Thymus (tissue), 11 donors: ENCODE results near the gene RPRD1A. TPM values are rescaled to one million over a fixed set of nuclear protein-coding genes. Genes with fewer than 3 reads are reported as not detected.
A peak's percentile ranks its signal among the peaks of the same experiment; 100 is the strongest.

ENCODE experiments used
- DNase-seq, 9 donors: peaks; one replicate each; pipeline ENCODE4 v3.0.0-alpha.2; 2013; ENCODE audit warnings: low spot score in 9 of 9, low read depth in 6 of 9, missing footprints in 1 of 9
- H3K27ac ChIP-seq, 2 donors: one replicate each; pipeline ENCODE4 v1.5.1; 2013; ENCODE audit warnings: control low read depth in 1 of 2, low read depth in 1 of 2, low read length in 1 of 2, mild to moderate bottlenecking in 1 of 2, moderate library complexity in 1 of 2
- H3K27me3 ChIP-seq, 2 donors: one replicate each; pipeline ENCODE4 v1.5.1; 2013; ENCODE audit warnings: low read length in 1 of 2; ENCODE audit not compliant: control insufficient read depth in 2 of 2, insufficient read depth in 1 of 2
- H3K36me3 ChIP-seq, 2 donors: one replicate each; pipeline ENCODE4 v1.5.1; 2013; ENCODE audit warnings: low read length in 1 of 2, mild to moderate bottlenecking in 1 of 2, moderate library complexity in 1 of 2; ENCODE audit not compliant: control insufficient read depth in 2 of 2, insufficient read depth in 2 of 2
- H3K4me1 ChIP-seq, 2 donors: one replicate each; pipeline ENCODE4 v1.5.1; 2013; ENCODE audit warnings: low read length in 2 of 2; ENCODE audit not compliant: control insufficient read depth in 2 of 2, insufficient read depth in 2 of 2
- H3K4me3 ChIP-seq, 2 donors: one replicate each; pipeline ENCODE4 v1.5.1; 2013; ENCODE audit warnings: low read length in 2 of 2, control low read depth in 1 of 2, mild to moderate bottlenecking in 1 of 2
- H3K9me3 ChIP-seq, 2 donors: one replicate each; pipeline ENCODE4 v1.5.1; 2013; ENCODE audit warnings: low read length in 1 of 2, mild to moderate bottlenecking in 1 of 2; ENCODE audit not compliant: control insufficient read depth in 2 of 2, insufficient read depth in 1 of 2
- WGBS: extraction: QIAGEN DNeasy Blood & Tissue Kit; methylation state at CpG from one replicate; pipeline ENCODE4 v1.1.7; 2013; 5-methylcytosine and 5-hydroxymethylcytosine counted together
- polyA plus RNA-seq: library from polyadenylated mRNA; stranded (reverse); fragments of 200-250 nt; gene quantifications from one replicate; pipeline ENCODE4 v1.2.3, GENCODE V29; 2013
- total RNA-seq: library from RNA; stranded (reverse); fragments of 120-200 nt; gene quantifications from one replicate; pipeline ENCODE4 v1.2.4, GENCODE V29; 2013
- donor health status: healthy.

RPRD1A gene
- total and polyA plus RNA-seq, 2 donors = 26.6 to 34.1 TPM

DNA sequence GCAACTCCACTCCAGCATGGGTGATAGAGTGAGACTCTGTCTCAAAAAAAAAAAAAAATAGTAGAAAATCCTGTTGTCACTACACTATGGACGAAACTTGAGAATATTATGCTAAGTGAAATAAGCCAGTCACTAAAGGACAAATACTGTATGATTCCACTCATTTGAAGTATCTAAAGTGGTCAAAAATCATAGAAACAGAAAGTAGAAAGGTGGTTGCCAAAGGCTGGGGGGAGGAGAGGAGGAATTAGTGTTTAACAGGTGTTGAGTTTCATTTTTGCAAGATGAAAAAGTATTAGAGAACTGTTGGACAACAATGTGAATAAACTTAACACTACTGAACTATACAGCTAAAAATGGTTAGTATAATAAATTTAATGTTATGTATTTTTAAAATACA lies 113.7 kb downstream of the RPRD1A start:
- Histone ChIP-seq H3K9me3 (peaks cover 0 to 5% of the 10 kb centered on the region in 2 donors), H3K4me1 (peaks cover 0 to 7% of the 10 kb centered on the region in 2 donors), H3K4me3 (no peak overlapping the region), H3K27ac (no peak overlapping the region), H3K36me3 (no peaks in the 10 kb centered on the region), H3K27me3 (peaks cover 6 to 16% of the 10 kb centered on the region in 2 donors)
- 84% methylated on average over 1 of the region's 1 CpG for WGBS
- no peak for DNase-seq

DNA sequence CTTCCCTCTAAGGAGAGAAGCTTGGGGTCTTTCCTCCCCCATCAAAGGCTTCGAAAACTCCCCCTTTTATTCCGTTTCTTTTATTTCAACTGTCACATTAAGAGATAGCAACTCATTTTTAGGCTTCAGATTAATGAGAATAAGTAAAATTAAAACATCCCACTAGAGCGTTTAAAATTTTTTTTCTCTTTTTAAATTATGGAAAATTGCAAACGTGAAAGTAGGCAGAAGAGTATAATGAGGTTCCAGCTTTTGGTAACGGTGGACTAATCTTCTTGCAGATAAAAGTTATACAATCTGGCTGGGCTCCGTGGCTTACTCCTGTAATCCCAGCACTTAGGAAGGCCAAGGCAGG lies 116.8 kb downstream of the RPRD1A start:
- H3K4me3 ChIP-seq = no peak overlapping the region
- no peak overlapping the region for H3K27ac ChIP-seq
- H3K36me3 ChIP-seq = no peaks in the 10 kb centered on the region
- peaks cover 6 to 24% of the 10 kb centered on the region in 2 donors for H3K27me3 ChIP-seq
- peaks cover 0 to 5% of the 10 kb centered on the region in 2 donors for H3K9me3 ChIP-seq
- WGBS = 25% methylated on average over 6 of the region's 6 CpGs
- no peak for DNase-seq
- peaks cover 0 to 7% of the 10 kb centered on the region in 2 donors for H3K4me1 ChIP-seq

DNA sequence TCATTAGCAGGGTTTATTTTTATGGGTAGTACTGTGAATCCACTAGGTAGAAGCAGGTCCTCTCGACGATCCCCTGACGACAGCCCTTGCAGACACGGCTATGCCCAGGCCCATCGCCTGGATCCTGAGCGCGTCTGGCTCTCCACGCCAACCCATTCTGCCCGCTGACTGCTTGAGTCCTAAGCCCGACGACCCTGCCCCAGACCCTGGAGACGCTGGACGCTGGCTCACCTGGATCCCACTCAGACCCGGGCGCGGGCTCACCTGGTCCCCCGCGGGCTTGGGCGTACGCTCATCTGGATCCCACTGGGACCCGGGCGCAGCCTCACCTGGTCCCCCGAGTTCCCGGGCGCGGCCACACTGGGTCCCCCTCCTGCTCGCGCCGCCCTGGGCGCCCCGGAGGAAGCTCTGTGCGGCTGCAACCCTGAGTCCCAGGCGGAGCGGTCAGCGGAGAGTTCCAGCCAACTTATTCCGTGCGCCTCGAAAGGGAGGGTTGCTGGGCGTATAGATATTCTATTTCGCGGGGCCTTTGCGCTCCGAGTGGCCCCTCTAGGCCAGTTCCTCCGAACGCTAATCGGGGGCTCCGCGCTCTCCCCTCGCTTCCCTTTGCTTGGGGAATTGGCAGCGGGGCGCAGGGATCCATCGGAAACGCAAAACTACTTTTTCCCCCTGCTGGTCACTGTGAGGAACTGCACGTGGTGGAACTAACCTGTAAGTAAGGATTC lies 117.3 kb downstream of the RPRD1A start:
- DNase-seq = peak in 8 of 9 donors; percentile 34 to 82 (median 62)
- H3K9me3 ChIP-seq = peaks cover 0 to 5% of the 10 kb centered on the region in 2 donors
- peak overlapping the region; percentile 46 to 49 for H3K4me3 ChIP-seq
- H3K4me1 ChIP-seq = peaks cover 0 to 7% of the 10 kb centered on the region in 2 donors
- 13% methylated on average over 54 of the region's 54 CpGs for WGBS
- peaks cover 6 to 24% of the 10 kb centered on the region in 2 donors for H3K27me3 ChIP-seq
- no peaks in the 10 kb centered on the region for H3K36me3 ChIP-seq
- no peak overlapping the region for H3K27ac ChIP-seq

DNA sequence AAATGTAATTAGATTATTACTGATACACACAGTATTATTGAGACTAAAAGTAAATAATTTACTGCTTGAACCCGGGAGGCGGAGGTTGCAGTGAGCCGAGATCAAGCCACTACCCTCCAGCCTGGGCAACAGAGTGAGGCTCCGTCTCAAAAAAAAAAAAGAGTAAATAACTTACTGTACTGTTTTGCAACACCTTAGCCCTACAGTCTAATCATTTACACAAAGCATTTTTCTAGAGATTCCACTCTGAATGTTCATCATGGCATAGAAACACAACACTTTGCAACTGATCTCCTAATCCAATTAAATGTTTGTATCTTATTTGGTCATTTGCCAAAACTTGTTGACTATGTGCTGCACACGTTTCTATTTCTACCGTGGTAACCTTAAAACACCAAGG lies 118.3 kb downstream of the RPRD1A start:
- H3K27me3 ChIP-seq = peaks cover 6 to 24% of the 10 kb centered on the region in 2 donors
- no peaks in the 10 kb centered on the region for H3K36me3 ChIP-seq
- no peak for DNase-seq
- no peak overlapping the region for H3K4me3 ChIP-seq
- H3K9me3 ChIP-seq = peaks cover 0 to 5% of the 10 kb centered on the region in 2 donors
- H3K4me1 ChIP-seq = peaks cover 0 to 7% of the 10 kb centered on the region in 2 donors
- WGBS = 94% methylated on average over 6 of the region's 6 CpGs
- no peak overlapping the region for H3K27ac ChIP-seq

DNA sequence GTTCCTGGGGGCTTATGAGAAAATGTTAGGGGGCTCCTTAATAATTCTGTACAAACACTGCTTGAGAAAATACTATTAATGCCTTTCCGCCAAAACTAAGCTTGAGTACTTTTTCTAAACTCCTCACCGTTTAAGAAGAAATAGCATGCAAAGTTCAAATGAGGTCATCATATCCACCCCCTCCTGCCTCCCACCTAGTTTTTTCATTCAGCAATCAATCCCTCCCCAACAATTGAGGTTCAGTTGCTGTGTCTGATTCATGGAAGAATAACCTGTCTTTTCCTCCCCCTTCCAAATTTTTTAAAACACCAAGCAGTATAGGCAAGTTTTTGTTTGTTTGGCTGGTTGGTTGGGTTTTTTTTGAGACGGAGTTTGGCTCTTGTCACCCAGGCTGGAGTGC lies 119.3 kb downstream of the RPRD1A start:
- H3K36me3 ChIP-seq = no peaks in the 10 kb centered on the region
- H3K27ac ChIP-seq = no peak overlapping the region
- peaks cover 6 to 24% of the 10 kb centered on the region in 2 donors for H3K27me3 ChIP-seq
- WGBS = 93% methylated on average over 3 of the region's 3 CpGs
- no peak for DNase-seq
- no peak overlapping the region for H3K4me3 ChIP-seq
- peaks cover 0 to 5% of the 10 kb centered on the region in 2 donors for H3K9me3 ChIP-seq
- H3K4me1 ChIP-seq = peaks cover 0 to 7% of the 10 kb centered on the region in 2 donors

DNA sequence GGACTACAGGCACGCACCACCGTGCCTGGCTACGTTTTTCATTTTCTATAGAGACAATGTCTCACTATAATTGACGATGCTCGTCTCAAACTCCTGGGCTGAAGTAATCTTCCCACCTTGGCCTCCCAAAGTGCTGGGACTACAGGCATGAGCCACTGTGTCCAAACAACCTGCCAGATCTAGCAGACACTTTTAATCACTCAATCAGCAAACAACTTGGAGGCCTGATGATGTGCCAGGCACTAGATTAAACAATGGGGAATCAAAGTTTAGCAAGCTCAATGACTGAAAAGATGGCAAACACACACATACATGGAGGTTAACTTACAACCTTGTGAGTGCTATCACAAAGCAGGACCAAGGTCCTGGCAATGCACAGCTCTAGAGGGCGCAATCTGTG lies 124.7 kb downstream of the RPRD1A start:
- Histone ChIP-seq H3K27me3 (peaks cover 0 to 4% of the 10 kb centered on the region in 2 donors), H3K4me1 (no peaks in the 10 kb centered on the region), H3K27ac (no peak overlapping the region), H3K36me3 (no peaks in the 10 kb centered on the region), H3K4me3 (no peak overlapping the region), H3K9me3 (no peaks in the 10 kb centered on the region)
- DNase-seq = no peak
- WGBS = 97% methylated on average over 6 of the region's 6 CpGs

DNA sequence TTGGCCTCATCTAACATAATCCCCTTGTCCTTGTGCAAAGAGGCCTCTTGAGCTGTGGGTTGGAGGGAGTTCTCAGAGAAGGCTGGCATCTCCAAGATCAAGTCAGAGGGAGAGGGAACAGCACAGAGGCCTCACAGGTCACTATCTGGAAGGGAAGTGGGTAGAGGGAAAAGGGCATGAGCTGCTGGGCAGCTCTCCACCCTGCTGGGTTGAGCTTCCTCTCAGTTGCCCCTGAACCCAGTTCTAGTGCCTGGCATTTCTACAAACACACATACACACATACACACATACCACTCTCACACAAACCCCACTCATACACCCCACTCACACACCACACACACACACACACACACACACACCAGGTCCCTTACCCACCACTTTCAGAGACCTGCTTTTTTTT lies 125.2 kb downstream of the RPRD1A start:
- no peak overlapping the region for H3K4me3 ChIP-seq
- H3K9me3 ChIP-seq = no peaks in the 10 kb centered on the region
- no peaks in the 10 kb centered on the region for H3K36me3 ChIP-seq
- H3K27me3 ChIP-seq = peaks cover 0 to 6% of the 10 kb centered on the region in 2 donors
- no peak overlapping the region for H3K27ac ChIP-seq
- no peak for DNase-seq
- no peaks in the 10 kb centered on the region for H3K4me1 ChIP-seq

DNA sequence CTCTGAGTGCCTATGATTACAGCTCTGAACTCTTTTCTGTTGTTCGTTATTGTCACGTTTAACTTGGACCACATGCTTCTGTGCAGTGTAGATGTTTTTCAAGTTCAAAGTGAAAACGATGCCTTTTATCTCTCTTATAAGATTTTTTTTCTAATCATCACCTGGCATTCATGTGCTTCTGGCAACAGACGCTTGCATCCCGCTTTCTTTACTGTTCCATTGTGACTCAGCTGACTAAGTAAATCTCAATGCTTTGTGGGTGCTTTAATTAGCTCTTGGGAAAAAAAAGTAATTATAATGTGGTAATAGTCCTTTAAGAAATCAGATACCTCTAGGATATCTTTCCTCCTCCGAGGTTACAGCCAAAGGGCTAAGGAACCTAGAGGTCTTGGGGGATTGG lies 126.1 kb downstream of the RPRD1A start:
- 52% methylated on average over 6 of the region's 6 CpGs for WGBS
- peak in 1 of 9 donors; percentile 20 for DNase-seq
- Histone ChIP-seq H3K9me3 (no peaks in the 10 kb centered on the region), H3K4me3 (no peak overlapping the region), H3K4me1 (no peaks in the 10 kb centered on the region), H3K36me3 (no peaks in the 10 kb centered on the region), H3K27ac (no peak overlapping the region), H3K27me3 (peaks cover 0 to 5% of the 10 kb centered on the region in 2 donors)
